ENCODE measurements around the gene SPEG. TPM values are rescaled to one million over a fixed set of nuclear protein-coding genes. Genes with fewer than 3 reads are reported as not detected.

Gene SPEG
- total and polyA plus RNA-seq, 2 of the 13 experiments (the other 11 are each of a cell fraction or from before 2014, with no cell fraction given) = 0.18 to 0.24 TPM

- TF ChIP-seq ZFP36 (IDR thresholded peaks at IDR 0.05; ENCODE audit: borderline replicate concordance, low read depth, low read length, partially characterized antibody) (no peak), SKI (IDR thresholded peaks at IDR 0.05; ENCODE audit: partially characterized antibody) (peak; percentile 95), RAD21 (CRISPR knock-in tag; IDR thresholded peaks at IDR 0.05) (no peak), ETV5 (CRISPR knock-in tag; IDR thresholded peaks at IDR 0.05; ENCODE audit: borderline replicate concordance) (no peak), ZNF879 (CRISPR knock-in tag; IDR thresholded peaks at IDR 0.05) (no peak), TOE1 (CRISPR knock-in tag; IDR thresholded peaks at IDR 0.05) (no peak), CBFB (CRISPR knock-in tag; IDR thresholded peaks at IDR 0.05) (no peak), ZNF773 (CRISPR knock-in tag; IDR thresholded peaks at IDR 0.05; ENCODE audit: borderline replicate concordance) (no peak), GTF3A (CRISPR knock-in tag; conservative IDR thresholded peaks at IDR 0.05) (no peak), ZNF451 (CRISPR knock-in tag; IDR thresholded peaks at IDR 0.05) (no peak), FOXO1 (CRISPR knock-in tag; IDR thresholded peaks at IDR 0.05) (no peak), ZSCAN20 (CRISPR knock-in tag; IDR thresholded peaks at IDR 0.05; ENCODE audit: borderline replicate concordance) (no peak), PAXIP1 (CRISPR knock-in tag; conservative IDR thresholded peaks at IDR 0.05) (peak; percentile 42), ZNF10 (CRISPR knock-in tag; IDR thresholded peaks at IDR 0.05; ENCODE audit: borderline replicate concordance, low read depth) (no peak), ZNF18 (CRISPR knock-in tag; IDR thresholded peaks at IDR 0.05; ENCODE audit: insufficient replicate concordance) (no peak), ZNF296 (CRISPR knock-in tag; conservative IDR thresholded peaks at IDR 0.05) (no peak), LBX2 (CRISPR knock-in tag; IDR thresholded peaks at IDR 0.05; ENCODE audit: borderline replicate concordance) (no peak), MED8 (CRISPR knock-in tag; IDR thresholded peaks at IDR 0.05; ENCODE audit: insufficient replicate concordance) (no peak), CCAR2 (optimal IDR thresholded peaks at IDR 0.05; ENCODE audit: low read depth, low read length) (no peak), NFIC (IDR thresholded peaks at IDR 0.05; ENCODE audit: low read length) (peak; percentile 85; the same call in 1 of the 2 replicates), CEBPG (CRISPR knock-in tag; IDR thresholded peaks at IDR 0.05) (no peak), ZMYM2 (CRISPR knock-in tag; IDR thresholded peaks at IDR 0.05) (no peak), YEATS2 (CRISPR knock-in tag; IDR thresholded peaks at IDR 0.05; ENCODE audit: borderline replicate concordance) (no peak), ZFP91 (CRISPR knock-in tag; IDR thresholded peaks at IDR 0.05; ENCODE audit: borderline replicate concordance) (no peak), ZC3H13 (CRISPR knock-in tag; IDR thresholded peaks at IDR 0.05) (no peak)
These were observed 35.8 kb upstream of the SPEG start (continued) for GRCh38 chr2:219398721-219399363.
